Cardiac fibroblast (primary cell): Measurements from ENCODE around the gene TBC1D4.

Experiments
- DNase-seq, 2 donors: peaks; one replicate each; pipeline versions ENCODE4 v3.0.0 to v3.0.0-alpha.2; 2010; ENCODE audit warnings: low read depth in 2 of 2
- H3K4me3 ChIP-seq, 2 donors: replicated peaks in 1 of 2; 1 replicate in 1 of 2; 2 replicates in 1 of 2; pipeline ENCODE4 v1.5.1; 2011; ENCODE audit warnings: low read depth in 2 of 2, low read length in 2 of 2, mild to moderate bottlenecking in 2 of 2, moderate library complexity in 1 of 2
- CTCF ChIP-seq: IDR thresholded peaks from one replicate; pipeline ENCODE4 v1.5.1; 2011; ENCODE audit warnings: low read depth, mild to moderate bottlenecking, low read length, inconsistent platforms

The TBC1D4 gene

GRCh38 chr13:75478659-75479058 lies 3.3 kb downstream of the TBC1D4 start:
- DNase-seq: no peak
- no peak for TF ChIP-seq CTCF
- H3K4me3 ChIP-seq: no peak overlapping the region

- no peak for DNase-seq
- TF ChIP-seq CTCF: no peak
- H3K4me3 ChIP-seq: no peak overlapping the region
These were observed 7.0 kb downstream of the TBC1D4 start for GRCh38 chr13:75474956-75475355.

GRCh38 chr13:75473468-75473867 lies 8.5 kb downstream of the TBC1D4 start:
- no peak for TF ChIP-seq CTCF
- H3K4me3 ChIP-seq: no peak overlapping the region
- no peak for DNase-seq

GRCh38 chr13:75470676-75471075 lies 11.3 kb downstream of the TBC1D4 start:
- TF ChIP-seq CTCF: no peak
- no peak for DNase-seq
- H3K4me3 ChIP-seq: no peak overlapping the region

GRCh38 chr13:75469047-75469446 lies 12.9 kb downstream of the TBC1D4 start:
- DNase-seq: no peak
- TF ChIP-seq CTCF: no peak

GRCh38 chr13:75468602-75469001 lies 13.4 kb downstream of the TBC1D4 start:
- TF ChIP-seq CTCF: no peak
- no peak overlapping the region for H3K4me3 ChIP-seq
- no peak for DNase-seq

More at GRCh38 chr13:75469047-75469446, 12.9 kb downstream of the TBC1D4 start:
- H3K4me3 ChIP-seq: no peak overlapping the region

- no peak for TF ChIP-seq CTCF
- peak; percentile 46 to 47 for DNase-seq
- no peak overlapping the region for H3K4me3 ChIP-seq
These were observed 13.9 kb downstream of the TBC1D4 start for GRCh38 chr13:75468098-75468497.
